ENCODE measurements around the gene LIF. TPM values are rescaled to one million over a fixed set of nuclear protein-coding genes. Genes with fewer than 3 reads are reported as not detected.
A peak's percentile ranks its signal among the peaks of the same experiment; 100 is the strongest.

LIF gene
- total and polyA plus RNA-seq, 8 donors, result 0.35 to 5.0 (median 2.2) TPM; not detected in 2

GRCh38 chr22:30262917-30263741, 16.6 kb upstream of the LIF start:
- peak; percentile 80 to 90 for DNase-seq
- H3K27ac ChIP-seq, result peak overlapping the region in 2 of 5 donors; percentile 6 to 65
- no peaks in the 10 kb centered on the region for H3K9me3 ChIP-seq
- peaks cover 6 to 30% (median 9%) of the 10 kb centered on the region in 4 donors for H3K4me1 ChIP-seq
- H3K27me3 ChIP-seq, result no peaks in the 10 kb centered on the region
- peak overlapping the region; percentile 17 to 35 (median 22) for H3K4me3 ChIP-seq
- 23 to 34% (median 26%) methylated on average over 21 to 27 of the region's 27 CpGs for WGBS, 5 donors
- H3K36me3 ChIP-seq, result no peaks in the 10 kb centered on the region
- no peak for TF ChIP-seq POLR2AphosphoS5 (IDR thresholded peaks at IDR 0.05)
- no peak for TF ChIP-seq POLR2A (IDR thresholded peaks at IDR 0.05)
- no peak for TF ChIP-seq EP300 (IDR thresholded peaks at IDR 0.05)
- TF ChIP-seq CTCF (IDR thresholded peaks at IDR 0.05), result peak in 5 of 7 experiments; percentile 93 to 100 (median 98)
- intact Hi-C loops (cut with DNase I; ENCODE audit: low total_unique reads), result loop anchor here (5.0 kb wide), 1 partner anchor 156 kb away; no protein-coding TSS in a partner anchor

- no peak for DNase-seq
- Histone ChIP-seq H3K36me3 (no peaks in the 10 kb centered on the region), H3K4me3 (no peak overlapping the region), H3K27ac (no peak overlapping the region), H3K9me3 (no peaks in the 10 kb centered on the region), H3K27me3 (no peaks in the 10 kb centered on the region), H3K4me1 (peaks cover 6 to 37% (median 9%) of the 10 kb centered on the region in 4 donors)
- no peak for TF ChIP-seq EP300 (IDR thresholded peaks at IDR 0.05)
- no peak for TF ChIP-seq CTCF (IDR thresholded peaks at IDR 0.05)
- TF ChIP-seq POLR2A (IDR thresholded peaks at IDR 0.05), result no peak
- TF ChIP-seq POLR2AphosphoS5 (IDR thresholded peaks at IDR 0.05), result no peak
- 81 to 95% (median 89%) methylated on average over 4 of the region's 4 CpGs for WGBS, 5 donors
- intact Hi-C loops (cut with DNase I; ENCODE audit: low total_unique reads), result loop anchor here (5.0 kb wide), 1 partner anchor 155 kb away; no protein-coding TSS in a partner anchor
Measured at GRCh38 chr22:30262112-30262511, 15.6 kb upstream of the LIF start.

- peaks cover 6 to 40% (median 13%) of the 10 kb centered on the region in 4 donors for H3K4me1 ChIP-seq
- intact Hi-C loops (cut with DNase I; ENCODE audit: low total_unique reads), result loop anchor here (5.0 kb wide), 1 partner anchor 154 kb away; no protein-coding TSS in a partner anchor
Measured at GRCh38 chr22:30261134-30261533, 14.6 kb upstream of the LIF start.

More at GRCh38 chr22:30261134-30261533, 14.6 kb upstream of the LIF start:
- H3K27me3 ChIP-seq, result no peaks in the 10 kb centered on the region
- no peaks in the 10 kb centered on the region for H3K36me3 ChIP-seq
- no peaks in the 10 kb centered on the region for H3K9me3 ChIP-seq
- WGBS, 5 donors, result 76 to 90% (median 87%) methylated on average over 8 of the region's 8 CpGs
- TF ChIP-seq EP300 (IDR thresholded peaks at IDR 0.05), result no peak
- no peak for TF ChIP-seq CTCF (IDR thresholded peaks at IDR 0.05)
- no peak for TF ChIP-seq POLR2A (IDR thresholded peaks at IDR 0.05)
- no peak for TF ChIP-seq POLR2AphosphoS5 (IDR thresholded peaks at IDR 0.05)
- no peak overlapping the region for H3K4me3 ChIP-seq
- DNase-seq, result no peak
- no peak overlapping the region for H3K27ac ChIP-seq

Measured in stomach (tissue), 9 donors.